ENCODE data around the gene TNFRSF6B. TPM values are rescaled to one million over a fixed set of nuclear protein-coding genes. Genes with fewer than 3 reads are reported as not detected.

TNFRSF6B gene
- total RNA-seq, 1 donor from 2014 or later, result not detected

DNA sequence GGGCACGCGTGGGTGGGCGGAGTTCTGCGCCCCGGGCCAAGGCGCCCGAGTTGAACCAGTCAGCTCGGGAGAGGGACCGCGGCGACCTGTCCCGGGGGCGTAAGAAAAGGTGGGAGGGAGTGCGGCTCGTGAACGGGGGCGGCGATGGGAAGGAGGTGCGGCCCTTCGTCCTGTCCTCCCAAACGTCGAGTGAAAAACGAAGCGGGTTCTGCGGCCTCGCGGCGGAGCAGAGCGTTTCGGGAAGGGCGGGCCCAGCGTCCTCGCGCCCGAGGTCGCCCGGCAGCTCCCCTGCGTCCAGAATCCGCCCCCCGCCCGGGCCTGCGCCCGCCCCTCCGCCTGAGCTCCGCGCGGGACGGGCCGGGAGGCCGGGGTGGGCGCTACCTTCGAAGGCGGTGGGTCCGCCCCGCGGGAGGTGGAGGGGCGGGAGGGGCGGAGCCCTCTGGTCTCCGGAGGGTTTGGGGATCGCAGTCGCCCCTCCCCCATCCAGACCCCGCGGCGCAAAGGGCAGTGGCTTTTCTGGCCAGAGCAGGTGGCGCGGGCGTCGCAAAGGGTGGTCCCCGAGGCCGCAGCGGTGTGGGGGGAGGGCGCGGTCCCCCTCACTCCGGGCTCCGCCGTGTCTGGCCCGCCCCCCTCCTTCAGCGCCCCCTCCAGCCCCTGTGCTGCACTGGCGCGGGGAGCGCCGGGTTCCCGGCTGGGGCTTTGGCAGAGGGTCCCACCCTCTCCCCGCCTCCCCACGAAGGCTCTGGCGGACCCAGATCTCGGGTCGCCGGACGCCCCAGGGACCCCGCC is 44.1 kb upstream of the TNFRSF6B start:
- peaks cover 3% of the 10 kb centered on the region for H3K4me1 Mint-ChIP-seq (ENCODE audit: unreplicated experiment)
- H3K27ac Mint-ChIP-seq (ENCODE audit: unreplicated experiment), result no peak overlapping the region
- TF ChIP-seq, protein P1, sequence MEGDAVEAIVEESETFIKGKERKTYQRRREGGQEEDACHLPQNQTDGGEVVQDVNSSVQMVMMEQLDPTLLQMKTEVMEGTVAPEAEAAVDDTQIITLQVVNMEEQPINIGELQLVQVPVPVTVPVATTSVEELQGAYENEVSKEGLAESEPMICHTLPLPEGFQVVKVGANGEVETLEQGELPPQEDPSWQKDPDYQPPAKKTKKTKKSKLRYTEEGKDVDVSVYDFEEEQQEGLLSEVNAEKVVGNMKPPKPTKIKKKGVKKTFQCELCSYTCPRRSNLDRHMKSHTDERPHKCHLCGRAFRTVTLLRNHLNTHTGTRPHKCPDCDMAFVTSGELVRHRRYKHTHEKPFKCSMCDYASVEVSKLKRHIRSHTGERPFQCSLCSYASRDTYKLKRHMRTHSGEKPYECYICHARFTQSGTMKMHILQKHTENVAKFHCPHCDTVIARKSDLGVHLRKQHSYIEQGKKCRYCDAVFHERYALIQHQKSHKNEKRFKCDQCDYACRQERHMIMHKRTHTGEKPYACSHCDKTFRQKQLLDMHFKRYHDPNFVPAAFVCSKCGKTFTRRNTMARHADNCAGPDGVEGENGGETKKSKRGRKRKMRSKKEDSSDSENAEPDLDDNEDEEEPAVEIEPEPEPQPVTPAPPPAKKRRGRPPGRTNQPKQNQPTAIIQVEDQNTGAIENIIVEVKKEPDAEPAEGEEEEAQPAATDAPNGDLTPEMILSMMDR (IDR thresholded peaks at IDR 0.05; ENCODE audit: unreplicated experiment), result no peak
- no peaks in the 10 kb centered on the region for H3K36me3 Mint-ChIP-seq (ENCODE audit: low read depth, unreplicated experiment)
- peaks cover 9% of the 10 kb centered on the region for H3K27me3 Mint-ChIP-seq (ENCODE audit: unreplicated experiment)
- DNase-seq (ENCODE audit: low spot score), result no peak
- no peaks in the 10 kb centered on the region for H3K9me3 Mint-ChIP-seq (ENCODE audit: unreplicated experiment)
- no peak overlapping the region for H3K4me3 Mint-ChIP-seq (ENCODE audit: unreplicated experiment)

DNA sequence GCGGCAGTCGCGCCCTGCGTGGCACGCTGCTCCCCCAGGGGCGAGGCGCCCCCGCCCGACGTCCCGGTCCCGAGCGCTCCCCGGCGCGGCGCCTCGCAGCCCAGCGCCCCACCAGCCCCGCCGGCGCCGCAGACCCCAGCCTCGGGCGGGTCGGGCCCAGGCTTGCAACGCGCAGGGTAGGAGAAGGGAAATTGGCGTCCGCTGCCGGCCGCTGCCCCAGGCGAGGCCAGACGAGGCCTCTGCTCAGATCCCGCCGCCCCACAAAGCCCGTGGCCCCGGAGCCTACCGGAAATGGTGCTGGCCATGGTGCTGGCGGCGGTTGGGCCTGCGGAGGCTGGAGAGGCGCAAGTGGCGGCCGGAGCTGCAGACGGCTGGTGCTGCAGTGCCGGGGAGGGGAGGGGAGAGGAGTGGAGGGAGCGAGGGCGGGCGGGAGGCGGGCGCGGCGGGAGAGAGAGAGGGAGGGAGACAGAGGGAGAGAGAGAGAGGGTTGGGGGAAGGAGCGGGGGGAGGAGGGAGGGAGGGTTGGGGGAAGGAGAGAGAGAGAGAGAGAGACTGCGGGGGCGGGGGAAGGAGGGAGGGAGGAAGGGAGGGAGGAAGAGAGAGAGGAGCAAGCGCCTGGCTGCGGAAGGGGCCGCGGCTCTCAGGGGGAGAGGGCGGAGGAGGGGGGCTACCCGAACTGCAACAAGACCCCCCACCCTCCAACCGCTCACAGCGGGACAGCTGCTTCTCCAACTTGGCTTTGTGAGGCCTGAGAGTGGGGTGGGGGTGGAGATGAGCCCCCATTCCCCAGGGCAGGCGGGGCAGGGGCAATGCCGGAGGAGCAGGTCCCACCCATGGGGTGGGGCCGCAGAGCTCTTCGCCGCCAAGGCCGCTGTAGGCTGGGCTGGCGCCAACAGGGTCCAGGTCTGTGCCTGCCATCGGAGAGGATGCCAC is 43.1 kb upstream of the TNFRSF6B start, which contains the start of gene STMN3:
Gene STMN3 (minus strand): TSS at position 384 of the 933 bp plus-strand sequence. CDS start 79 bp downstream, at position 305.
- DNase-seq (ENCODE audit: low spot score), result peak; percentile 87
- Mint-ChIP-seq H3K36me3 (ENCODE audit: low read depth, unreplicated experiment) (no peaks in the 10 kb centered on the region), H3K9me3 (ENCODE audit: unreplicated experiment) (no peaks in the 10 kb centered on the region), H3K4me3 (ENCODE audit: unreplicated experiment) (peak within 1 kb of the TSS; percentile 65), H3K27ac (ENCODE audit: unreplicated experiment) (no peak within 1 kb of the TSS), H3K4me1 (ENCODE audit: unreplicated experiment) (peaks cover 9% of the 10 kb centered on the region), H3K27me3 (ENCODE audit: unreplicated experiment) (peaks cover 9% of the 10 kb centered on the region)
- TF ChIP-seq, protein P1 (IDR thresholded peaks at IDR 0.05; ENCODE audit: unreplicated experiment), result no peak

DNA sequence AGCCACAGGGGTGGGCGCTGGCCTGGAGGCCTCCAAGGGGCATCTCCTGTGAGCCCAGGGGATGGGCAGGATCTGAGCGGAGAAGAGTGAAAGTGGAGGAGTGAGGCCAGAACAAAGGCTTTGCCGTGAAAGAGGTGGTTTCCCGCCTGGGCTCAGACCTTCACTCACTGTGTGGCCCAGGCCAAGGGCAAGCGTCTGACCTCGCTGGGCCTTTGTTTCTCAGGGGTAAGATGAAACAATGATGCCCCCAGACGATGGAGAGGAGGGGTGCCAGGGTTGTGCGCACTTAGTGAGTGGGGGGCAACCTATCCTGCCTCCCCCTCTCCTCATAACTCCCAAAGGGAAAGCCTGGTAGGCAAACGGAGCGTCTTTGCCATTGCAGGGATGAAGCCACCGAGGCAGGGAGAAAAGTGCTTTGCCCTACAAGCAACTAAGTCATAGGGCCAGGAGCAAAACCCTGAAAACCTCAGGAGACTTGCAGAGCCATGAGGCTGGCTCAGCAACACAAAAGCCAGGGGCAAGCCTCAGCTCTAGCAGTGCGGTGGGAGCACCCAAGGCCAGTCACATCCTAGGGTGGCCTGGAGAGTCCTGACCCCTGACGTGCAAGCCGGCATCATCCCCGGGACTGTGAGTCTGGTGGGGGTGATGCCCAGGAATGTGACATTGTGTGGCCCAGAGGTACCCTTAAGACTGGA is 42.3 kb upstream of the TNFRSF6B start:
- Mint-ChIP-seq H3K36me3 (ENCODE audit: low read depth, unreplicated experiment) (no peaks in the 10 kb centered on the region), H3K4me1 (ENCODE audit: unreplicated experiment) (peaks cover 10% of the 10 kb centered on the region), H3K4me3 (ENCODE audit: unreplicated experiment) (peak overlapping the region; percentile 65), H3K9me3 (ENCODE audit: unreplicated experiment) (no peaks in the 10 kb centered on the region), H3K27ac (ENCODE audit: unreplicated experiment) (no peak overlapping the region), H3K27me3 (ENCODE audit: unreplicated experiment) (peaks cover 8% of the 10 kb centered on the region)
- DNase-seq (ENCODE audit: low spot score), result no peak
- TF ChIP-seq, protein P1 (IDR thresholded peaks at IDR 0.05; ENCODE audit: unreplicated experiment), result no peak

DNA sequence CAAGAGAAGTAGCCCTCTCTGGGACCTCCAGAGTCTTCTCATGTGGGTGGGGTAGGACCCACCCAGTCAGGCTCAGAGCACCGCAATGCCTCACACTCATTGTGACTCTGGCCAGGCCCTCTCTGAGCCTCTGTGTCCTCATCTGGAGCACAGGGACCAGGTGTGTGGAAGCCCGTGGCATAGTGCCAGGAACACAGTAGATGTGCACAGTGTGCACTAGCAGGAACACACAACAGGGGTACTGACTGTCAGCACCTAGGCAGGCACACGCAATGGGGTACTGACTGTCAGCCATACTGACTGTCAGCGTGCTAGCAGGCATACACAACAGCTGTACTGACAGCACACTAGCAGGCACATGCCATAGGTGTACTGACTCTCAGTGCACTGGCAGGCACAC is 41.2 kb upstream of the TNFRSF6B start:
- no peak overlapping the region for H3K4me3 Mint-ChIP-seq (ENCODE audit: unreplicated experiment)

More for the DNA sequence above, 41.2 kb upstream of the TNFRSF6B start:
- H3K4me1 Mint-ChIP-seq (ENCODE audit: unreplicated experiment), result peaks cover 20% of the 10 kb centered on the region
- H3K36me3 Mint-ChIP-seq (ENCODE audit: low read depth, unreplicated experiment), result no peaks in the 10 kb centered on the region
- H3K9me3 Mint-ChIP-seq (ENCODE audit: unreplicated experiment), result no peaks in the 10 kb centered on the region
- DNase-seq (ENCODE audit: low spot score), result no peak
- H3K27ac Mint-ChIP-seq (ENCODE audit: unreplicated experiment), result no peak overlapping the region
- TF ChIP-seq, protein P1 (IDR thresholded peaks at IDR 0.05; ENCODE audit: unreplicated experiment), result no peak
- H3K27me3 Mint-ChIP-seq (ENCODE audit: unreplicated experiment), result peaks cover 13% of the 10 kb centered on the region

Measured in endothelial cell (in vitro differentiated cells).